ENCODE measurements around the gene LRCH1.

GRCh38 chr13:46527237-46527636 is 25.7 kb upstream of the LRCH1 start:
- no peak for TF ChIP-seq CTCF (IDR thresholded peaks at IDR 0.05)
- TF ChIP-seq POLR2A (IDR thresholded peaks at IDR 0.05) = no peak
- TF ChIP-seq POLR2AphosphoS5 (IDR thresholded peaks at IDR 0.05) = no peak
- TF ChIP-seq EP300 (IDR thresholded peaks at IDR 0.05) = no peak
